Type B pancreatic cell (in vitro differentiated cells): Measurements from ENCODE around the gene DMXL1. TPM values are rescaled to one million over a fixed set of nuclear protein-coding genes. Genes with fewer than 3 reads are reported as not detected.

Source experiments
- DNase-seq: peaks from one replicate; pipeline ENCODE4 v3.0.0; 2021; ENCODE audit warnings: mixed read lengths; ENCODE audit not compliant: unreplicated experiment; ENCODE audit errors: extremely low spot score
- H3K27ac Mint-ChIP-seq: 2 replicates; pipeline ENCODE4 v1.8.0; 2021; ENCODE audit warnings: mild to moderate bottlenecking, mixed read lengths
- H3K27me3 Mint-ChIP-seq: 2 replicates; pipeline ENCODE4 v1.8.0; 2021; ENCODE audit warnings: mixed read lengths
- H3K36me3 Mint-ChIP-seq: 2 replicates; pipeline ENCODE4 v1.8.0; 2021; ENCODE audit warnings: mixed read lengths
- H3K4me1 Mint-ChIP-seq: one replicate; pipeline ENCODE4 v1.8.0; 2021; ENCODE audit warnings: mixed read lengths; ENCODE audit not compliant: unreplicated experiment
- H3K4me3 Mint-ChIP-seq: 2 replicates; pipeline ENCODE4 v1.8.0; 2021; ENCODE audit warnings: mild to moderate bottlenecking, mixed read lengths
- H3K9me3 Mint-ChIP-seq: 2 replicates; pipeline ENCODE4 v1.8.0; 2021; ENCODE audit warnings: mixed read lengths
- CTCF ChIP-seq: fragments of 200-600 bp; sonication (generic); conservative IDR thresholded peaks from 2 replicates; pipeline ENCODE4 v1.5.0; 2021; ENCODE audit warnings: antibody characterized with exemption, mild to moderate bottlenecking
- total RNA-seq: library from RNA; stranded (reverse); gene quantifications from 2 replicates; pipeline ENCODE4 v1.2.1, GENCODE V29; 2021; ENCODE audit warnings: low replicate concordance

The DMXL1 gene
- total RNA-seq, 1 donor from 2014 or later = 31.2 TPM

- Mint-ChIP-seq H3K27me3 (no peaks in the 10 kb centered on the region), H3K4me1 (no peaks in the 10 kb centered on the region), H3K27ac (no peak overlapping the region), H3K4me3 (no peak overlapping the region), H3K36me3 (peaks cover 17% of the 10 kb centered on the region), H3K9me3 (no peaks in the 10 kb centered on the region)
- TF ChIP-seq CTCF = no peak
- no peak for DNase-seq
Observed at GRCh38 chr5:119171686-119172085, 100.8 kb downstream of the DMXL1 start.

DNA sequence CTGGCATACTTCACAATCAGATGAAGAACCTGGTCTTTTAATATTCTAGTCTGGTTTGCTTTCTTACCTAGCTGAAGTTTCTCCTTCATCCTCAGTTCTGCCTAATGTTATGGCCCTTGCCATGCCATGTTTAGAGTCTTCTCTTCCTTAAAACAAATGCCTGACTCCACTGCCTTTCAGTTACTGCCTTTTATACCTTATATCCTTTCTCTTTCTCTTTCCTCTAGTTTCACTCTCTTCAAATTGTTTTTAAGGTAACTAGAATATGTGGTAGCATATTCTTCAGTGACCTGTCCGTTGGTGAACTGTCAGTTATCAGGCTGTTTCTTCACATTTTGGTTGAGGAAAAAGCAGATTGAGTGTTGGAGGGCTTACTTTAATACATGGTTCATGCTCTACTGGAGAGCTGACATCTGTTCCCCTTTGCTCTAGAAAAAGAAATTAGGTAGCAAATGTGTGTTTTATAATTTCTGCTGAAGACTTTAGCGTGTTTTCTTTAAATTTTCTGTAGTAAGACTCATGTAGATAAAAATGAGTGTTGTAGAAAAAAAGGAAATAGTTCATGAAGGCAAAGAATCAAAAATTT lies 103.8 kb downstream of the DMXL1 start:
- Mint-ChIP-seq H3K4me3 (no peak overlapping the region), H3K9me3 (no peaks in the 10 kb centered on the region), H3K4me1 (no peaks in the 10 kb centered on the region), H3K27me3 (no peaks in the 10 kb centered on the region), H3K27ac (no peak overlapping the region), H3K36me3 (peaks cover 10% of the 10 kb centered on the region)
- TF ChIP-seq CTCF = no peak
- no peak for DNase-seq

- Mint-ChIP-seq H3K27ac (no peak overlapping the region), H3K4me1 (no peaks in the 10 kb centered on the region), H3K9me3 (no peaks in the 10 kb centered on the region), H3K36me3 (peaks cover 6% of the 10 kb centered on the region), H3K27me3 (no peaks in the 10 kb centered on the region), H3K4me3 (no peak overlapping the region)
- TF ChIP-seq CTCF = no peak
- no peak for DNase-seq
Observed at GRCh38 chr5:119176785-119177184, 105.9 kb downstream of the DMXL1 start.

GRCh38 chr5:119177226-119177625 lies 106.3 kb downstream of the DMXL1 start:
- H3K36me3 Mint-ChIP-seq = peaks cover 6% of the 10 kb centered on the region
- H3K9me3 Mint-ChIP-seq = no peaks in the 10 kb centered on the region
- TF ChIP-seq CTCF = no peak
- H3K27ac Mint-ChIP-seq = no peak overlapping the region
- DNase-seq = no peak
- H3K27me3 Mint-ChIP-seq = no peaks in the 10 kb centered on the region
- no peak overlapping the region for H3K4me3 Mint-ChIP-seq
- H3K4me1 Mint-ChIP-seq = no peaks in the 10 kb centered on the region

- no peak for TF ChIP-seq CTCF
- Mint-ChIP-seq H3K4me3 (no peak overlapping the region), H3K27ac (no peak overlapping the region), H3K27me3 (no peaks in the 10 kb centered on the region), H3K4me1 (no peaks in the 10 kb centered on the region), H3K36me3 (peaks cover 3% of the 10 kb centered on the region), H3K9me3 (no peaks in the 10 kb centered on the region)
- no peak for DNase-seq
Observed at GRCh38 chr5:119178435-119178834, 107.5 kb downstream of the DMXL1 start.
